ENCODE measurements around the gene HS6ST3.
A peak's percentile ranks its signal among the peaks of the same experiment; 100 is the strongest.

The HS6ST3 gene

GRCh38 chr13:96052656-96053002 lies 37.3 kb upstream of the HS6ST3 start:
- CTCF ChIA-PET, result interaction anchor here (0.7 to 1.0 kb wide), 2 partner anchors 33 to 166 kb away, joined by 3 read pairs; no protein-coding TSS in a partner anchor
- DNase-seq (ENCODE audit: extremely low spot score), result peak; percentile 37
- no peak for TF ChIP-seq PKNOX1 (IDR thresholded peaks at IDR 0.05)
- TF ChIP-seq SP1 (IDR thresholded peaks at IDR 0.05), result no peak
- no peak for TF ChIP-seq SUZ12 (IDR thresholded peaks at IDR 0.05)
- TF ChIP-seq ZNF384 (IDR thresholded peaks at IDR 0.05), result no peak
- no peak for TF ChIP-seq FOXA1 (IDR thresholded peaks at IDR 0.05)
- no peak for TF ChIP-seq HDGF (IDR thresholded peaks at IDR 0.05; ENCODE audit: borderline replicate concordance)
- no peak for TF ChIP-seq FOXK2 (IDR thresholded peaks at IDR 0.05)
- TF ChIP-seq ELF4 (IDR thresholded peaks at IDR 0.05), result no peak
- TF ChIP-seq FOXM1 (IDR thresholded peaks at IDR 0.05; ENCODE audit: borderline replicate concordance), result no peak
- no peak for TF ChIP-seq LEF1 (IDR thresholded peaks at IDR 0.05; ENCODE audit: borderline replicate concordance)
- no peak for TF ChIP-seq TARDBP (IDR thresholded peaks at IDR 0.05)
- TF ChIP-seq NFRKB (IDR thresholded peaks at IDR 0.05), result no peak
- no peak for TF ChIP-seq L3MBTL2 (conservative IDR thresholded peaks at IDR 0.05)
- TF ChIP-seq CTBP1 (IDR thresholded peaks at IDR 0.05; ENCODE audit: borderline replicate concordance), result no peak
- TF ChIP-seq ARNT (IDR thresholded peaks at IDR 0.05), result no peak
- no peak for TF ChIP-seq BHLHE40 (IDR thresholded peaks at IDR 0.05; ENCODE audit: borderline replicate concordance)
- POLR2A ChIA-PET, result interaction anchor here (0.5 to 2.3 kb wide), 11 partner anchors 11 to 408 kb away, joined by 3 to 16 read pairs (median 6); partner anchors contain the start of genes DZIP1 and HS6ST3

GRCh38 chr13:96053003-96053703 lies 36.8 kb upstream of the HS6ST3 start, which contains the start of gene UGGT2:
Gene UGGT2 (minus strand): TSS chr13:96053401. CDS start chr13:96053312, 89 bp downstream.
- peak; percentile 95 for DNase-seq (ENCODE audit: extremely low spot score)
- ChIA-PET POLR2A (interaction anchor here (0.5 to 2.3 kb wide), 18 partner anchors 8 to 409 kb away, joined by 3 to 16 read pairs (median 6); partner anchors contain the start of genes DZIP1 and HS6ST3), CTCF (interaction anchor here (0.7 to 1.4 kb wide), 2 partner anchors 33 to 167 kb away, joined by 3 read pairs; no protein-coding TSS in a partner anchor)
- no peak for TF ChIP-seq BHLHE40 (IDR thresholded peaks at IDR 0.05; ENCODE audit: borderline replicate concordance)
- TF ChIP-seq ELF4 (IDR thresholded peaks at IDR 0.05), result peak; percentile 83
- TF ChIP-seq L3MBTL2 (conservative IDR thresholded peaks at IDR 0.05), result peak; percentile 95

- ChIA-PET CTCF (interaction anchor here (1.2 kb wide), 1 partner anchor 46 kb away, joined by 4 read pairs; no protein-coding TSS in a partner anchor), POLR2A (interaction anchor here (1.4 kb wide), 1 partner anchor 12 kb away, joined by 3 read pairs; the partner anchor contains the start of gene UGGT2)
- no peak for DNase-seq (ENCODE audit: extremely low spot score)
- TF ChIP-seq BHLHE40 (IDR thresholded peaks at IDR 0.05; ENCODE audit: borderline replicate concordance) (no peak), ELF4 (IDR thresholded peaks at IDR 0.05) (no peak), SP1 (IDR thresholded peaks at IDR 0.05) (no peak), TARDBP (IDR thresholded peaks at IDR 0.05) (no peak), PKNOX1 (IDR thresholded peaks at IDR 0.05) (no peak), FOXA1 (IDR thresholded peaks at IDR 0.05) (no peak), FOXK2 (IDR thresholded peaks at IDR 0.05) (no peak), ARNT (IDR thresholded peaks at IDR 0.05) (no peak), FOXM1 (IDR thresholded peaks at IDR 0.05; ENCODE audit: borderline replicate concordance) (no peak), L3MBTL2 (conservative IDR thresholded peaks at IDR 0.05) (no peak)
These were observed 24.1 kb upstream of the HS6ST3 start for GRCh38 chr13:96065849-96066248.

GRCh38 chr13:96068729-96069128 lies 21.2 kb upstream of the HS6ST3 start:
- ChIA-PET CTCF (no interaction called here), POLR2A (no interaction called here)
- TF ChIP-seq FOXA1 (IDR thresholded peaks at IDR 0.05), result no peak
- no peak for TF ChIP-seq NFRKB (IDR thresholded peaks at IDR 0.05)
- no peak for TF ChIP-seq LEF1 (IDR thresholded peaks at IDR 0.05; ENCODE audit: borderline replicate concordance)
- TF ChIP-seq ZNF384 (IDR thresholded peaks at IDR 0.05), result no peak
- TF ChIP-seq SP1 (IDR thresholded peaks at IDR 0.05), result no peak
- TF ChIP-seq ARNT (IDR thresholded peaks at IDR 0.05), result no peak
- TF ChIP-seq TARDBP (IDR thresholded peaks at IDR 0.05), result no peak
- no peak for TF ChIP-seq HDGF (IDR thresholded peaks at IDR 0.05; ENCODE audit: borderline replicate concordance)
- no peak for TF ChIP-seq SUZ12 (IDR thresholded peaks at IDR 0.05)
- TF ChIP-seq FOXK2 (IDR thresholded peaks at IDR 0.05), result no peak
- no peak for TF ChIP-seq BHLHE40 (IDR thresholded peaks at IDR 0.05; ENCODE audit: borderline replicate concordance)
- DNase-seq (ENCODE audit: extremely low spot score), result no peak

GRCh38 chr13:96071504-96071903 lies 18.4 kb upstream of the HS6ST3 start:
- ChIA-PET CTCF (no interaction called here), POLR2A (interaction anchor here (1.1 kb wide), 1 partner anchor 18 kb away, joined by 3 read pairs; the partner anchor contains the start of gene UGGT2)
- TF ChIP-seq FOXA1 (IDR thresholded peaks at IDR 0.05) (no peak), CTBP1 (IDR thresholded peaks at IDR 0.05; ENCODE audit: borderline replicate concordance) (no peak), ARNT (IDR thresholded peaks at IDR 0.05) (no peak), FOXK2 (IDR thresholded peaks at IDR 0.05) (no peak), SUZ12 (IDR thresholded peaks at IDR 0.05) (no peak), ELF4 (IDR thresholded peaks at IDR 0.05) (no peak), ZNF384 (IDR thresholded peaks at IDR 0.05) (no peak), L3MBTL2 (conservative IDR thresholded peaks at IDR 0.05) (no peak), HDGF (IDR thresholded peaks at IDR 0.05; ENCODE audit: borderline replicate concordance) (no peak), FOXM1 (IDR thresholded peaks at IDR 0.05; ENCODE audit: borderline replicate concordance) (no peak), LEF1 (IDR thresholded peaks at IDR 0.05; ENCODE audit: borderline replicate concordance) (no peak), SP1 (IDR thresholded peaks at IDR 0.05) (no peak), TARDBP (IDR thresholded peaks at IDR 0.05) (no peak), PKNOX1 (IDR thresholded peaks at IDR 0.05) (no peak), BHLHE40 (IDR thresholded peaks at IDR 0.05; ENCODE audit: borderline replicate concordance) (no peak), NFRKB (IDR thresholded peaks at IDR 0.05) (no peak)
- no peak for DNase-seq (ENCODE audit: extremely low spot score)

Data from HEK293T (cell line).